ENCODE results near the gene NDOR1.

DNA sequence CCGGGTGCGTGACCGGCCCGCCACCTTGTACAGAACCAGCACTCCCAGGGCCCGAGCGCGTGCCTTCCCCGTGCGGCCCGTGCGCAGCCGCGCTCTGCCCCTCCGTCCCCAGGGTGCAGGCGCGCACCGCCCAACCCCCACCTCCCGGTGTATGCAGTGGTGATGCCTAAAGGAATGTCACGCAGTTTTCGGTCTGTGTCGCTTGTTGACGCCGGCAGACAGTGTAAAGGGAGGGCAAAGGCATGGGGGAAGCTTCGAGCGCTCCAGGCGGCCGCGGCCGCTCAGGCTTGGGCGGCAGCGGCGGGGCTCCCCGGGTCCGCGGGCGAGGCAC lies 37.0 kb upstream of the NDOR1 start:
- TF ChIP-seq BCL3 (IDR thresholded peaks at IDR 0.05) (no peak), BHLHE40 (IDR thresholded peaks at IDR 0.05; ENCODE audit: low read depth, low read length) (no peak), POLR2A (IDR thresholded peaks at IDR 0.05; ENCODE audit: low read length) (no peak)
